Measurements from ENCODE around the gene ARSJ.
"Not testable (repeated sequence)": the region's sequence is repeated elsewhere in the genome, so short reads cannot be mapped to it uniquely, and the experiment has no call there.

Gene ARSJ

GRCh38 chr4:113979148-113979904, at the start of gene ARSJ:
TSS of gene ARSJ (minus strand) at chr4:113979647. CDS start at chr4:113978834, 813 bp downstream.
- no peak for FAIRE-seq

- FAIRE-seq: no peak
These were observed 48.6 kb upstream of the ARSJ start for GRCh38 chr4:114028071-114028470.

- FAIRE-seq: no peak
These were observed 48.1 kb upstream of the ARSJ start for GRCh38 chr4:114027596-114027995.

- no peak for FAIRE-seq
These were observed 47.0 kb upstream of the ARSJ start for GRCh38 chr4:114026447-114026846.

- FAIRE-seq: no peak
These were observed 45.8 kb upstream of the ARSJ start for GRCh38 chr4:114025176-114025777.

GRCh38 chr4:114021451-114021850, 42.0 kb upstream of the ARSJ start:
- no peak for FAIRE-seq

- FAIRE-seq: no peak
These were observed 40.5 kb upstream of the ARSJ start for GRCh38 chr4:114019969-114020358.

GRCh38 chr4:114019276-114019968, 40.0 kb upstream of the ARSJ start:
- no peak for FAIRE-seq

- no peak for FAIRE-seq
These were observed 37.9 kb upstream of the ARSJ start for GRCh38 chr4:114017120-114017917.

- FAIRE-seq: no peak
These were observed 36.0 kb upstream of the ARSJ start for GRCh38 chr4:114015444-114015899.

GRCh38 chr4:114013201-114013600, 33.8 kb upstream of the ARSJ start:
- not testable (repeated sequence) for FAIRE-seq

- FAIRE-seq: no peak
These were observed 33.3 kb upstream of the ARSJ start for GRCh38 chr4:114012749-114013148.

GRCh38 chr4:114005569-114006442, 26.4 kb upstream of the ARSJ start:
- no peak for FAIRE-seq

- FAIRE-seq: not testable (repeated sequence)
These were observed 25.2 kb upstream of the ARSJ start for GRCh38 chr4:114004483-114005226.

- no peak for FAIRE-seq
These were observed 19.1 kb upstream of the ARSJ start for GRCh38 chr4:113998531-113998930.

- no peak for FAIRE-seq
These were observed 18.6 kb upstream of the ARSJ start for GRCh38 chr4:113998079-113998478.

- no peak for FAIRE-seq
These were observed 17.8 kb upstream of the ARSJ start for GRCh38 chr4:113997206-113997605.

GRCh38 chr4:113996599-113997177, 17.2 kb upstream of the ARSJ start:
- no peak for FAIRE-seq

- no peak for FAIRE-seq
These were observed 14.4 kb upstream of the ARSJ start for GRCh38 chr4:113993887-113994286.

GRCh38 chr4:113990886-113991285, 11.4 kb upstream of the ARSJ start:
- no peak for FAIRE-seq
